GM12878 (cell line): ENCODE measurements around the gene MYL7. TPM values are rescaled to one million over a fixed set of nuclear protein-coding genes. Genes with fewer than 3 reads are reported as not detected.

ENCODE experiments used
- CHD4 ChIP-seq: fragments of 200-600 bp; sonication (generic); IDR thresholded peaks from 2 replicates; pipeline ENCODE4 v1.6.1; 2016; ENCODE audit warnings: mild to moderate bottlenecking
- CUX1 ChIP-seq: IDR thresholded peaks from 2 replicates; pipeline ENCODE4 v1.6.1; 2012; ENCODE audit warnings: improper control_type of control experiment, low read depth, low read length; ENCODE audit not compliant: insufficient replicate concordance
- EZH2 ChIP-seq: IDR thresholded peaks from 2 replicates; pipeline ENCODE4 v1.6.1; 2012; ENCODE audit warnings: low read depth, mild to moderate bottlenecking, control low read depth, inconsistent platforms, low read length, borderline replicate concordance; ENCODE audit not compliant: control insufficient read depth
- IKZF1 ChIP-seq: fragments of 450-650 bp; conservative IDR thresholded peaks from 2 replicates; pipeline ENCODE4 v1.6.1; 2017; ENCODE audit warnings: antibody characterized with exemption, mild to moderate bottlenecking
- IRF4 ChIP-seq: IDR thresholded peaks from 2 replicates; pipeline ENCODE4 v1.6.1; 2011; ENCODE audit warnings: low read depth, low read length
- MTA3 ChIP-seq: IDR thresholded peaks from 2 replicates; pipeline ENCODE4 v1.6.1; 2012; ENCODE audit warnings: low read length, inconsistent platforms, borderline replicate concordance
- ZBTB40 ChIP-seq: fragments of 450-650 bp; IDR thresholded peaks from 2 replicates; pipeline ENCODE4 v1.6.1; 2016; ENCODE audit warnings: mild to moderate bottlenecking, moderate library complexity, borderline replicate concordance
- polyA plus RNA-seq, 11 experiments: library from polyadenylated mRNA; depleted of rRNA in 4 of 11; unstranded in 6 of 11; stranded (reverse) in 5 of 11; fragments of >200 nt; fragmentation: Nextera tagmentation in 4 of 11; fragmentation: Illumina TruSeq in 1 of 11; extraction: Ambion mirVana in 4 of 11; extraction: Trizol in 1 of 11; gene quantifications; 1 replicate in 1 of 11; 2 replicates in 10 of 11; pipeline versions ENCODE4 v1.2.1 to v1.2.3, GENCODE V29; 2011 to 2016; ENCODE audit warnings: inconsistent platforms in 2 of 11, missing spikeins in 2 of 11, low read depth in 1 of 11
- total RNA-seq, 4 experiments: library from RNA; depleted of rRNA in 3 of 4; stranded (reverse); fragments of >200 nt in 3 of 4; fragmentation: Illumina TruSeq in 1 of 4; extraction: Trizol in 1 of 4; gene quantifications; 2 replicates each; pipeline versions ENCODE4 v1.2.1 to v1.2.3, GENCODE V29; 2013 to 2021

MYL7 gene
- total and polyA plus RNA-seq, 10 of the 15 experiments (the other 5 are each of a cell fraction or from before 2014, with no cell fraction given): 1.9 TPM; not detected in 9

GRCh38 chr7:44119829-44120380 is 21.2 kb downstream of the MYL7 start (continued):
- no peak for TF ChIP-seq CUX1
- TF ChIP-seq IRF4: no peak
- no peak for TF ChIP-seq ZBTB40
- no peak for TF ChIP-seq EZH2
- no peak for TF ChIP-seq CHD4
- no peak for TF ChIP-seq MTA3
- no peak for TF ChIP-seq IKZF1
- TF ChIP-seq, all 136 proteins: peak for 0
